HEK293 (cell line): ENCODE measurements around the gene SH3TC1.

Experiments used
- CTCF ChIA-PET: fragments of 350-600 bp; formaldehyde crosslinking; extraction: SDS; loops from one replicate; lab custom pipeline; 2021; ENCODE audit warnings: antibody characterized with exemption; lab: Yijun Ruan, JAX
- POLR2A ChIA-PET: fragments of 300-600 bp; formaldehyde crosslinking; extraction: SDS; loops from one replicate; lab custom pipeline; 2020; ENCODE audit warnings: antibody characterized with exemption, inconsistent platforms; lab: Yijun Ruan, JAX
- H3K27ac ChIP-seq: fragments of 200-500 bp; sonication (Bioruptor generic); 2 replicates; pipeline ENCODE4 v1.5.1; 2014; ENCODE audit warnings: low read depth, low read length, control low read depth, inconsistent platforms; ENCODE audit errors: extremely low read depth
- H3K36me3 ChIP-seq, 2 experiments: fragments of 200-500 bp in 1 of 2; sonication (Bioruptor generic) in 1 of 2; 1 replicate in 1 of 2; 2 replicates in 1 of 2; pipeline ENCODE4 v1.5.1; 2014 to 2017; ENCODE audit warnings: inconsistent platforms in 2 of 2, low read length in 2 of 2; ENCODE audit not compliant: control insufficient read depth in 2 of 2, insufficient read depth in 1 of 2
- H3K4me1 ChIP-seq: fragments of 200-500 bp; sonication (Bioruptor generic); 2 replicates; pipeline ENCODE4 v1.5.1; 2014; ENCODE audit warnings: mild to moderate bottlenecking, low read length, inconsistent platforms; ENCODE audit not compliant: control insufficient read depth, insufficient read depth
- H3K4me3 ChIP-seq: 2 replicates; pipeline ENCODE4 v1.5.1; 2011; ENCODE audit warnings: low read depth, mild to moderate bottlenecking, control low read depth, low read length, moderate library complexity
- H3K9me3 ChIP-seq: fragments of 200-500 bp; sonication (Bioruptor generic); 2 replicates; pipeline ENCODE4 v1.5.1; 2014; ENCODE audit warnings: low read depth, low read length, inconsistent platforms; ENCODE audit not compliant: control insufficient read depth, insufficient read depth
- GLI2 ChIP-seq: fragments of 450-650 bp; formaldehyde crosslinking; IDR thresholded peaks from 2 replicates; pipeline ENCODE4; 2017; ENCODE audit warnings: missing biosample characterization, missing genetic modification characterization, low read depth, borderline replicate concordance
- KLF8 ChIP-seq: fragments of 450-650 bp; formaldehyde crosslinking; IDR thresholded peaks from 2 replicates; pipeline ENCODE4 v1.5.1; 2016; ENCODE audit warnings: missing biosample characterization, missing genetic modification characterization
- TRIM28 ChIP-seq: IDR thresholded peaks from 2 replicates; pipeline ENCODE4 v1.6.1; 2011; ENCODE audit warnings: low read length, control low read depth, borderline replicate concordance
- ZBTB7A ChIP-seq: fragments of 450-650 bp; formaldehyde crosslinking; IDR thresholded peaks from 2 replicates; pipeline ENCODE4 v1.5.1; 2016; ENCODE audit warnings: low read depth, missing biosample characterization, missing genetic modification characterization
- ZNF10 ChIP-seq: fragments of 450-650 bp; formaldehyde crosslinking; IDR thresholded peaks from 2 replicates; pipeline ENCODE4 v1.5.1; 2017; ENCODE audit warnings: missing biosample characterization, missing genetic modification characterization
- ZNF26 ChIP-seq: fragments of 450-650 bp; formaldehyde crosslinking; IDR thresholded peaks from 2 replicates; pipeline ENCODE4 v1.5.1; 2016; ENCODE audit warnings: missing biosample characterization, missing genetic modification characterization
- ZNF311 ChIP-seq: fragments of 450-650 bp; formaldehyde crosslinking; IDR thresholded peaks from 2 replicates; pipeline ENCODE4 v1.5.1; 2017; ENCODE audit warnings: missing biosample characterization, missing genetic modification characterization, borderline replicate concordance
- ZNF394 ChIP-seq: fragments of 450-650 bp; formaldehyde crosslinking; IDR thresholded peaks from 2 replicates; pipeline ENCODE4 v1.5.1; 2016; ENCODE audit warnings: missing biosample characterization, missing genetic modification characterization, mild to moderate bottlenecking, moderate library complexity, borderline replicate concordance
- ZNF654 ChIP-seq: fragments of 450-650 bp; formaldehyde crosslinking; IDR thresholded peaks from 2 replicates; pipeline ENCODE4 v1.5.1; 2016; ENCODE audit warnings: low read depth, missing biosample characterization, missing genetic modification characterization
- ZNF785 ChIP-seq: fragments of 450-650 bp; formaldehyde crosslinking; IDR thresholded peaks from 2 replicates; pipeline ENCODE4 v1.5.1; 2016; ENCODE audit warnings: missing biosample characterization, missing genetic modification characterization
- TF ChIP-seq, protein P1 (sequence below): fragments of 450-650 bp; formaldehyde crosslinking; IDR thresholded peaks from 2 replicates; pipeline ENCODE4 v1.5.1; 2017; ENCODE audit warnings: missing biosample characterization, missing genetic modification characterization
- TF ChIP-seq, protein P2 (sequence below): fragments of 450-650 bp; formaldehyde crosslinking; IDR thresholded peaks from 2 replicates; pipeline ENCODE4 v1.5.1; 2016; ENCODE audit warnings: missing biosample characterization, missing genetic modification characterization

The SH3TC1 gene

GRCh38 chr4:8289151-8289750 is 90.2 kb downstream of the SH3TC1 start (continued):
- TF ChIP-seq ZNF311 (tag by site-specific recombination) = no peak
- TF ChIP-seq, protein P1, sequence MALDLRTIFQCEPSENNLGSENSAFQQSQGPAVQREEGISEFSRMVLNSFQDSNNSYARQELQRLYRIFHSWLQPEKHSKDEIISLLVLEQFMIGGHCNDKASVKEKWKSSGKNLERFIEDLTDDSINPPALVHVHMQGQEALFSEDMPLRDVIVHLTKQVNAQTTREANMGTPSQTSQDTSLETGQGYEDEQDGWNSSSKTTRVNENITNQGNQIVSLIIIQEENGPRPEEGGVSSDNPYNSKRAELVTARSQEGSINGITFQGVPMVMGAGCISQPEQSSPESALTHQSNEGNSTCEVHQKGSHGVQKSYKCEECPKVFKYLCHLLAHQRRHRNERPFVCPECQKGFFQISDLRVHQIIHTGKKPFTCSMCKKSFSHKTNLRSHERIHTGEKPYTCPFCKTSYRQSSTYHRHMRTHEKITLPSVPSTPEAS (tag by site-specific recombination) = no peak
- TF ChIP-seq, all 188 proteins: peak for 0

DNA sequence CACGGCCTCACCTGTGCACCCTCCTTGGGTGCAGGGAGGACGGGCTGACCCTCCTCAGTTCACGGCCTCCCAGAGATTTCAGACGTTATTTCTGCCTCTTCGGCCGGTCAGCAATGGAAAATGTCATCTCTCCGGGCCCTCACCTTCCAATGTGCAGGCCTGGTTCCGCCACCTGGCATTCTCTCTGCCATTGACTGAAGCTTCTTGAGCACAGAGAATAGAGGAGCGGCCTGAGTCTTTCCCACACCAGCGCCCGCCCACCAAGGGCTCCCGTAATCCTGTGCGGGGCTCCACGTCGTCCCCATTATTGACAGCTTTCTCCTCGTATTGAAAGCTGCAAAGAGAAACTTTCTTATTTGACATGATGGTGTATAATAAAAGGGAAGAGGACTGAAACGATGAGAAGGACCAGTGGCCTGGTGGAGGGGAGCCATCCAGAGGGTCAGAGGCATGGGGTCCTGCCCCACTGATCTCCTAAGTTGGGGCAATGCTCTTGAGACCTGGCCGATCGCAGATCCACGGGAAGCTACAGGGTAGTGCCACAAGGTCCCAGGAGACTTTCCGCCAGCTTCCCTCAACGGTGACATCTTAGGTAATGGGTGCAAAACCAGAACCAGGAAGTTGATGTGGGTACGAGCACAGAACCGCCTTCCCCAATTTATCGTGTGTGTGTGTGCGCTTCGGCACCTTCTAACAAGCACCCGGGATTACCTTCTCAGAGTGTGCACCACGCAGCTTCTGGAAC is 91.0 kb downstream of the SH3TC1 start:
- ChIA-PET CTCF (interaction anchor here (0.6 to 0.7 kb wide), 2 partner anchors 23 to 48 kb away, joined by 5 to 6 read pairs; no protein-coding TSS in a partner anchor), POLR2A (no interaction called here)
- H3K36me3 ChIP-seq = no peaks in the 10 kb centered on the region
- no peak overlapping the region for H3K27ac ChIP-seq
- H3K4me3 ChIP-seq = no peak overlapping the region
- no peaks in the 10 kb centered on the region for H3K4me1 ChIP-seq
- TF ChIP-seq, protein P2, sequence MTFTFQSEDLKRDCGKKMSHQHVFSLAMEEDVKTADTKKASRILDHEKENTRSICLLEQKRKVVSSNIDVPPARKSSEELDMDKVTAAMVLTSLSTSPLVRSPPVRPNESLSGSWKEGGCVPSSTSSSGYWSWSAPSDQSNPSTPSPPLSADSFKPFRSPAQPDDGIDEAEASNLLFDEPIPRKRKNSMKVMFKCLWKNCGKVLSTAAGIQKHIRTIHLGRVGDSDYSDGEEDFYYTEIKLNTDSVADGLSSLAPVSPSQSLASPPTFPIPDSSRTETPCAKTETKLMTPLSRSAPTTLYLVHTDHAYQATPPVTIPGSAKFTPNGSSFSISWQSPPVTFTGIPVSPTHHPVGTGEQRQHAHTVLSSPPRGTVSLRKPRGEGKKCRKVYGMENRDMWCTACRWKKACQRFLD = no peak
- TF ChIP-seq GLI2 (tag by site-specific recombination) = no peak
- no peaks in the 10 kb centered on the region for H3K9me3 ChIP-seq

GRCh38 chr4:8290701-8290970 is 91.5 kb downstream of the SH3TC1 start:
- CTCF ChIA-PET = interaction anchor here (0.7 kb wide), 1 partner anchor 24 kb away, joined by 5 read pairs; no protein-coding TSS in a partner anchor
- TF ChIP-seq KLF8 (tag by site-specific recombination) = no peak
- no peak for TF ChIP-seq ZNF785 (tag by site-specific recombination)
- TF ChIP-seq TRIM28 = no peak
- no peak for TF ChIP-seq ZNF26 (tag by site-specific recombination)
- TF ChIP-seq ZNF394 (tag by site-specific recombination) = no peak
- no peak for TF ChIP-seq ZBTB7A (tag by site-specific recombination)
- no peak for TF ChIP-seq ZNF654
- no peak for TF ChIP-seq ZNF10 (tag by site-specific recombination)
- TF ChIP-seq, all 188 proteins: peak for 0
- POLR2A ChIA-PET = no interaction called here
- H3K27ac ChIP-seq = no peak overlapping the region
- H3K36me3 ChIP-seq = peaks cover 0 to 4% of the 10 kb centered on the region in 2 experiments; a peak in 1 of 3 replicates
- H3K9me3 ChIP-seq = no peaks in the 10 kb centered on the region
- no peak overlapping the region for H3K4me3 ChIP-seq
- no peaks in the 10 kb centered on the region for H3K4me1 ChIP-seq
